Measurements from ENCODE around the gene CTDSP2.

DNA sequence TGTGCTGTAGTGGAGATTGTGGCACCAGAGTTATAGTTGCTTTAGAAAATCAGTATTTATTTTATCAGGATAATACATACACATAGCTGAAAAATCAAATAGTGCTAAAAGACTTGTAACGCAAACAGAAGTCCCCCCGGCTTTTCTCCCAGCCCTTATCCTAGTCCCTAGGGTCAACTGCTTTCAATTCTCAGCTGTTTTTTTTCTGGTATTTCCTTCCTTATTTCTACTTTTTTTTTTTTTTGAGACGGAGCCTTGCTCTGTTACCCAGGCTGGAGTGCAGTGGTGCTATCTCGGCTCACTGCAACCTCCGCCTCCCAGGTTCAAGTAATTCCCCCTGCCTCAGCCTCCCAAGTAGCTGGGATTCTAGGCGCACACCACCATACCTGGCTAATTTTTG is 8.4 kb upstream of the CTDSP2 start:
- no peak for TF ChIP-seq POLR2A (IDR thresholded peaks at IDR 0.05; ENCODE audit: low read length)
- TF ChIP-seq GATA1 (IDR thresholded peaks at IDR 0.05; ENCODE audit: low read depth, low read length), result no peak
